H54 (cell line): ENCODE measurements around the gene PLXDC1.
A peak's percentile ranks its signal among the peaks of the same experiment; 100 is the strongest.
"Not testable (repeated sequence)": the region's sequence is repeated elsewhere in the genome, so short reads cannot be mapped to it uniquely, and the experiment has no call there.

ENCODE experiments used
- DNase-seq: peaks from one replicate; pipeline ENCODE4 v3.0.0; 2011; ENCODE audit warnings: low spot score, mixed read lengths; ENCODE audit not compliant: insufficient read length
- FAIRE-seq: peaks from 3 replicates; lab custom pipeline; 2011; peaks lifted over from hg19 to GRCh38; lab: Jason Lieb, UNC
- POLR2A ChIP-seq: IDR thresholded peaks from 2 replicates; pipeline ENCODE4 v1.6.1; 2011; ENCODE audit warnings: low read depth, mild to moderate bottlenecking, low read length

Gene PLXDC1

GRCh38 chr17:39051001-39051585 lies 100.3 kb downstream of the PLXDC1 start:
- no peak for DNase-seq
- no peak for FAIRE-seq
- TF ChIP-seq POLR2A, result no peak

- no peak for TF ChIP-seq POLR2A
- DNase-seq (no peak), FAIRE-seq (no peak)
These were observed 105.3 kb downstream of the PLXDC1 start for GRCh38 chr17:39045948-39046679.

GRCh38 chr17:39036009-39036408 lies 115.4 kb downstream of the PLXDC1 start:
- DNase-seq (no peak), FAIRE-seq (no peak)
- TF ChIP-seq POLR2A, result no peak

- not testable (repeated sequence) for DNase-seq, FAIRE-seq
These were observed 115.9 kb downstream of the PLXDC1 start for GRCh38 chr17:39035578-39035977.

GRCh38 chr17:39028690-39029089 lies 122.7 kb downstream of the PLXDC1 start:
- FAIRE-seq (no peak), DNase-seq (no peak)
- no peak for TF ChIP-seq POLR2A

- TF ChIP-seq POLR2A, result no peak
- FAIRE-seq (no peak), DNase-seq (no peak)
These were observed 123.9 kb downstream of the PLXDC1 start for GRCh38 chr17:39027455-39028035.

GRCh38 chr17:39026980-39027451 lies 124.4 kb downstream of the PLXDC1 start:
- FAIRE-seq (no peak), DNase-seq (peak; percentile 44)
- no peak for TF ChIP-seq POLR2A

- DNase-seq, FAIRE-seq: not testable (repeated sequence)
These were observed 125.1 kb downstream of the PLXDC1 start for GRCh38 chr17:39026346-39026745.

GRCh38 chr17:39022924-39023323 lies 128.5 kb downstream of the PLXDC1 start:
- DNase-seq (no peak), FAIRE-seq (no peak)
- TF ChIP-seq POLR2A, result no peak

GRCh38 chr17:39020037-39020436 lies 131.4 kb downstream of the PLXDC1 start:
- not testable (repeated sequence) for DNase-seq, FAIRE-seq

GRCh38 chr17:39018267-39019134 lies 132.9 kb downstream of the PLXDC1 start:
- no peak for FAIRE-seq
- DNase-seq, result no peak

GRCh38 chr17:39016193-39017153 lies 135.0 kb downstream of the PLXDC1 start:
- no peak for DNase-seq
- no peak for FAIRE-seq
- TF ChIP-seq POLR2A, result no peak

More at GRCh38 chr17:39018267-39019134, 132.9 kb downstream of the PLXDC1 start:
- no peak for TF ChIP-seq POLR2A

- no peak for TF ChIP-seq POLR2A
- DNase-seq (no peak), FAIRE-seq (no peak)
These were observed 135.9 kb downstream of the PLXDC1 start for GRCh38 chr17:39015546-39015935.
